GM18907 (cell line): Measurements from ENCODE around the gene SLCO1C1.
"Not testable (repeated sequence)": the region's sequence is repeated elsewhere in the genome, so short reads cannot be mapped to it uniquely, and the experiment has no call there.

Experiments used
- ATAC-seq: cut with Tn5 transposase; IDR thresholded peaks from one replicate; pipeline ENCODE4 v1.9.1; 2021; ENCODE audit warnings: mild to moderate bottlenecking, moderate library complexity; ENCODE audit not compliant: unreplicated experiment

SLCO1C1 gene, protein sequence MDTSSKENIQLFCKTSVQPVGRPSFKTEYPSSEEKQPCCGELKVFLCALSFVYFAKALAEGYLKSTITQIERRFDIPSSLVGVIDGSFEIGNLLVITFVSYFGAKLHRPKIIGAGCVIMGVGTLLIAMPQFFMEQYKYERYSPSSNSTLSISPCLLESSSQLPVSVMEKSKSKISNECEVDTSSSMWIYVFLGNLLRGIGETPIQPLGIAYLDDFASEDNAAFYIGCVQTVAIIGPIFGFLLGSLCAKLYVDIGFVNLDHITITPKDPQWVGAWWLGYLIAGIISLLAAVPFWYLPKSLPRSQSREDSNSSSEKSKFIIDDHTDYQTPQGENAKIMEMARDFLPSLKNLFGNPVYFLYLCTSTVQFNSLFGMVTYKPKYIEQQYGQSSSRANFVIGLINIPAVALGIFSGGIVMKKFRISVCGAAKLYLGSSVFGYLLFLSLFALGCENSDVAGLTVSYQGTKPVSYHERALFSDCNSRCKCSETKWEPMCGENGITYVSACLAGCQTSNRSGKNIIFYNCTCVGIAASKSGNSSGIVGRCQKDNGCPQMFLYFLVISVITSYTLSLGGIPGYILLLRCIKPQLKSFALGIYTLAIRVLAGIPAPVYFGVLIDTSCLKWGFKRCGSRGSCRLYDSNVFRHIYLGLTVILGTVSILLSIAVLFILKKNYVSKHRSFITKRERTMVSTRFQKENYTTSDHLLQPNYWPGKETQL

GRCh38 chr12:20695232-20695631 lies at the start of gene SLCO1C1:
Gene SLCO1C1 (plus strand): TSS chr12:20695332. CDS start chr12:20699577, 4,245 bp downstream.
- ATAC-seq = no peak

DNA sequence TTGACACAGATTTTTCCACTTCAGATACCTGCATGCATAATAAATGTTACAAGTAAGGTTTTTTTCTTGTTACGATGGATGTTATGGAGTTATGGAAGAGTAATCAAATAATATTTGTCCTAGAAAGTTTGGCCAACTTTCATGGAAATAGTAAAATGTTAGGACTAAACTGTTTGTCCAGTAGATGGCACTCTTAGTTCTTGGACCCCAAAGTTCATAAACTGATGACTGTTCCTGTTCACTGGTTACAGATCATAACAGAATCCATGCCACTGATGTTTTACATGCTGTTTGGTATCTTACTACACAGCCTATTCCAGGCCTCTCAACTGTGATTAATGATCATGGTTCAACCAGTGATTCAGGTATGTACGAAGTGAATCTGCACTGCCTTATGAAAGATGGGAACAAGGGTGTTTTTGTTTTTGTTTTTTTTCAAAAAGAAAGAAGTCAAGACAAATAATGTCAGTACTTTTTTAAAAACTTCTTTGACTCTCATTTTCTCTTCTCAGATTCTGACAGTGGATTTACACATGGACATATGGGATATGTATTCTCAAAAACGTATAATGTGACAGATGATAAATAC lies 48.8 kb upstream of the SLCO1C1 start:
- ATAC-seq = no peak

GRCh38 chr12:20653871-20654270 lies 41.3 kb upstream of the SLCO1C1 start:
- ATAC-seq = no peak

DNA sequence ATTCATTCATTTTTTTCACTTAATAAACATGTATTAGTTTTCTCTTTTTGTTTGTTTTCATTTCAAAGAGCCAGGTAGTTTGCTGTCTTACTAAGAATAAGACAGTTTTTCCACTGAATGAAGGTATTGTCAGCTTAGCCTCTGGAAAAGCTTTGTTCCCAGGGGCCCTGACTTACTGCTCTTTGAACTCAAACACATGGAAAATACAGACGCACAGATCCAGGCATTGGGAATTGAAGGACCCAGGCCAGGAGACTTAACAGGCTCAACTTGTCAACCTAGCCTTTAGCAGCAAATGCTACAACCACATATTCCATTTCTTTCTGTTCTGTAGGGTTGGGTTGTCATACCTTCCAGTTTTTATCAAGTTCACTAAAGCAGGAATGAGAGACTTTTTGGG lies 38.5 kb upstream of the SLCO1C1 start:
- no peak for ATAC-seq

- no peak for ATAC-seq
These were observed 37.6 kb upstream of the SLCO1C1 start for GRCh38 chr12:20657496-20657895.

GRCh38 chr12:20681334-20681733 lies 13.8 kb upstream of the SLCO1C1 start:
- no peak for ATAC-seq

DNA sequence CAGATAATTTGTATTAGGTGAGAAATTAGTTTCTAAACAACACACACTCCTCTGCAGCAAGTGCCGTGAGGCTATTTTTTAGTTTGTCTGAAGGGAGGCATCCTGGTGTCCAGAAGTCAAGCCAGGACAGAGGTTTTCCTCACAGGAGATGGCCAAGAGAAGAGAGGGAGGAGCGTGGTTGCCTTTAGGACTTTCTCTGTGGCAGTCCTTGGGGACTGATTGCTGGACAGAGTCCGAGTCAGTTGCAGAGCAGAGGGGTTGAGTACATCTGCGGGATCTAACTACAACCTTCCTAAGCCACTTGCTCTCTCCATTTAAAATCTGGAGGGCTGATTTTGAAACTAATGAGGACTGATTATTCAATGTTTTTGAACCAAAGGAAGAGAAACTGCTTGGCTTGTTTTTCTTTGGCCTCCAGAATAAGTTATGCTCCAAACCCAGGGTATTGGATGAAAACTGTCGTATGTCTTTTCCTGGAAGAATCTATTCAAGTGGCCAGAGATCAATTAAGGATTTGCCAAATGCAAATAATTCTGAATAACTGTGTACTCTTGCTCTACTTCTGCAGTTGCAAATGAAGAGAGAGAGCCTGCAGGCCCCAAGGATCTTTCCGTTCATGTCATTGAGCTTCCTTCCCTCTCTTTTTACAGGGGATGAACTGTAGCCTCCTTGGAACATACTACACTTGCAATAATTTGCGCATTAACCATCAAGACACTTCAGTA lies 1.2 kb downstream of the SLCO1C1 start:
- no peak for ATAC-seq

- ATAC-seq = no peak
These were observed 6.0 kb downstream of the SLCO1C1 start for GRCh38 chr12:20701106-20701505.

DNA sequence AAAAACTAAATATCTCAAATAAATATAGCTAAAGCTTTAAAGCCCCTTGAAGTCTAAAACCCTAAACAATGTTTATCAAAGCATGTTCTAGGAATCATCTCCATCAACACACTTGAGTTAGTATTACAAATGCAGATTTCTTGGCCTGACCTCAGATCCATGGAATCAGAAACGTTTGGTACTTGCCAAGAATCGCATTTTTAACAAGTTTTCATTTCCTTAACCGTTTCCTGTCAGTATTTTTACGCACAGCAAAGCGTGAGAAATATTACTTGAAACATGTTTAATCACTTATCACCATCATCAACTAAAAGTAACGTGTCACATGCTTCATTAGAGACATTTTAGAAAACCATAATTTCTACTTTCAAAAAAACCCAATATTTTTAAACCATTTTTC lies 9.7 kb downstream of the SLCO1C1 start:
- no peak for ATAC-seq

DNA sequence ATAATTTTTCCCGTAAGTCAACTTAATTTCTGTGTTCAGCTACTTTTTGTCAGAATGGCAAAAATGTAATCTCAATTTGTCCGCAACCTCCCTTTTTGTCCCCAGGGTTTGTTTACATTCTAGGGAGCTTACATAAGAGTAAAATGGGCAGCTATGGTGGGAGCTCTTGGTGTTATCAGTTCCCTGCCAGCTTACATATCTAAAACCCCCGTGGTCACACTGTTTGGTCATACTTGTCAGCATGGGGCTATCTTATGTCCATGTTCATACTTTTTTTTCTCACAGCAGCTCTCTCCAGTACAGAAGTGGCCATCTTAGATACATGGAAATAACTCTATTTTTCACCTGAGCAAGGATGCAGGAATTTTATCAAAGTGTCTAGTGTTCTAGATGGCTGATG lies 16.7 kb downstream of the SLCO1C1 start:
- no peak for ATAC-seq

- no peak for ATAC-seq
These were observed 20.9 kb downstream of the SLCO1C1 start for GRCh38 chr12:20716037-20716436.

- no peak for ATAC-seq
These were observed 21.9 kb downstream of the SLCO1C1 start for GRCh38 chr12:20716985-20717384.

DNA sequence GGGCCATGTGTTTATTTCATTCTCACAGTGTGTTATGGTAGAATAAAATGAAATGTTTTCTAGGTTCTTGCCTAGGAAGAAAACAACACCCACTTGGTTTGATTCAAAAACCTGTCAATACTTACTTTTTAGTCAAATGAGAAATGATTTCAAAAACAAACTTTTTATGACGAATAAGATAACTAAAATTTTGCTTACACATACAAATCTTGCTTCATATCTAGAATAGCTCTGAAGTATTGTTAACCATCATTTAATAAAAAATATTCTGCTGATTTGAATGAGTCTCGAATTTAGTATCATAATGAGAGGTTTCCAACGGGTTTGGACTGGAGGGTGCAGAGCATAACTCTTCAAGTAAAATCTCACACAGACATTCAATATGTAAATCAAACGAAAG lies 23.2 kb downstream of the SLCO1C1 start:
- ATAC-seq = no peak

DNA sequence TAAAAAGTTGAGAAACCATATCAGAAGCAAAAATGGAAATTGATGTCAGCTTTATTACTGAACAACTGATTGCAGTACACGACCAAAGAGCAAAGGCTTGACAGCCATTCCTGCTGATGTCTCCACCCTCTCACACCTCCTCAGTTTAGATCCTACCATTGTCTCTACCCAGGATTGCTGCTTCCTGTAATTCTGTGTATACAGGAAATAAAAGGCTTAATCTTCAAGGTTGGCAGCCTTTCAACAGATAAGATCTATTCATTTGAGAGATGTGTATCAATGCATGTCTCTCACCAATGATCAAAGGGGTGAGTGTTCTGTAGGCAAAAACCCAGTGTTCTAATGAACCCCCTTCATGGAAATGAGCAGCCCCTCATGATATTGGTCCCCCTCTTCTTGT lies 27.0 kb downstream of the SLCO1C1 start:
- ATAC-seq = no peak

GRCh38 chr12:20731274-20731673 lies 36.1 kb downstream of the SLCO1C1 start:
- no peak for ATAC-seq

DNA sequence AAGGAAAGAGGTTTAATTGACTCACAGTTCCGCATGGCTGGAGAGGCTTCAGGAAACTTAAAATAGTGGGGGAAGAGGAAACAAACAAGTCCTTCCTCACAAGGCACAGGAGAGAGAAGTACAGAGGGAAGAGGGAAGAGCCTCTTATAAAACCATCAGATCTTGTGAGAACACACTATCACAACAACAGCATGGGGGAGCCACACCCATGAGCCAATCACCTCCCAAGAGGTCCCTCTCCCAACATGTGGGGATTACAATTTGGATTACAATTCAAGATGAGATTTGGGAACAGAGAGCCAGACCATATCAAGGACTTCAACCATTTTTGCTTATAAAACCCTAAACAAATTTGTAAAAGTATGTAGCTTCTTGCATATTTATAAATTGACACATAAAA lies 45.8 kb downstream of the SLCO1C1 start:
- no peak for ATAC-seq

DNA sequence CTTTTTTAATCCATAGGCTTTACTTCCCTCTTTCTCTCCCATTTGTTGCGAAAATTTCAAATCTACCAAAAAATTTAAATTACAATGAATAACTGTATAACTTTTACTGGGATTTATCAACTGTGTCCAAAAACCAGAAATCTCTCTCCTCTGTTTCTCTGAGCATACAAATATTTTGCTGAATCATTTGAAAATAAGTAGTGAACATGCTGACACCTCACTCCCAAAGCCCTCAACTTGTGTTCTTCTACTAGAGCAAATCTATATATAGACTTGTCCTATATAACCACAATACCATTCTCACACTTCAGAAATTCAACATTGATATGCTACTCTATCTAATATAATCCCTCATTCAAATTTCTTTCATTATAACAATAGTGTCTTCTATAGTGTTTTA lies 53.1 kb downstream of the SLCO1C1 start:
- ATAC-seq = no peak

DNA sequence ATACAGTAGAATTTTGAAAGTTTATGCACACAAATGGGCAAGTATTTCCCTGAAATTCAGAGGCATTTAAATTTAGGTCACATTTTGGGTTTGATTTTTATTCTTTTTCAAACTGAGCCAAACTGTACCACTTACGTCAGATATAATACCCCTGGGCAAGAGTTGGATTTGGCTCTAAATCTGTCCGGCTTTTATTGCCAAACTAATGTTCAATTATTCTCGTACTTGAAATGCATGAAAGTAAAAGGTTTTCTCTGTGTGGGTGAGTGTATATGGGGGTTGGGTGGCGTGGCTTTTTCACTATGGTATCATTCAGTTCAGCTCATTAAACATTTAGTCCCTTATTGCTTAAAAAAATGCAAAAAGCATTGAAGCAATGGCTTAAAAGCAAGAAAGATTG lies 55.9 kb downstream of the SLCO1C1 start:
- ATAC-seq = no peak

DNA sequence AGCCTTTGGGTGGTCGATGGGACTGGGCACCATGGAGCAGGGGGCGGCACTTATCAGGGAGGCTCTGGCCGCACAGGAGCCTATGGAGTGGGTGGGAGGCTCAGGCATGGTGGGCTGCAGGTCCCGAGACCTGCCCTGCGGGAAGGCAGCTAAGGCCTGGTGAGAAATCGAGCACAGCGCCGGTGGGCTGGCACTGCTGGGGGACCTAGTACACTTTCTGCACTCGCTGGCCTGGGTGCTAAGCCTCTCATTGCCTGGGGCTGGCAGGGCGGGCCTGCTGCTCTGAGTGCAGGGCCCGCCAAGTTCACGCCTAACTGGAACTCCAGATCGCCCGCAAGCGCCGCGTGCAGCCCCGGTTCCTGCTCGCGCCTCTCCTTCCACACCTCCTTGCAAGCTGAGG lies 82.3 kb downstream of the SLCO1C1 start:
- no peak for ATAC-seq

DNA sequence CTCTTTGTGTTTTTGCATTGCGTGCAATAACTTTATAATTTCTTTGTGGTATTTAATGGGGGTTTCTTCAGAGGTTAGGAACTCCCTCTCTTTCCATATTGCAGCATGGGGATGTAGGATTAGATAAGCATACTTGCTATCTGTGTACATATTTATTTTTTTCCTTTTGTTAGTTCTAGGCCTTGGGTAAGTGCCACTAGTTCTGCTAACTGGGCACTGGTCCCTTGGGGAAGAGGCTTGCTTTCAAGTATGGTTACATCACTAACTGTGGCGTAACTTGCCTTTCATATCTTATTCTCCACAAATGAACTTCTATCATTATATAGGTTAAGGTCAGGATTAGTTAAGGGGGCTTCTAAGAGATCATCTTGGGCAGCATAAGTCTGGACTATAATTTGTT lies 83.8 kb downstream of the SLCO1C1 start:
- no peak for ATAC-seq

- not testable (repeated sequence) for ATAC-seq
These were observed 84.8 kb downstream of the SLCO1C1 start for GRCh38 chr12:20779971-20780370.
